Keratinocyte (primary cell): Measurements from ENCODE around the gene TMEM271. TPM values are rescaled to one million over a fixed set of nuclear protein-coding genes. Genes with fewer than 3 reads are reported as not detected.

Experiments used
- DNase-seq: peaks from one replicate; pipeline ENCODE4 v3.0.0-alpha.2; 2011; ENCODE audit warnings: low read depth, missing footprints, low spot score
- FAIRE-seq: peaks from 2 replicates; lab custom pipeline; 2011; peaks lifted over from hg19 to GRCh38; lab: Jason Lieb, UNC
- H2AFZ ChIP-seq: 2 replicates; pipeline ENCODE4 v1.6.0; 2012; ENCODE audit warnings: low read length, control low read depth, inconsistent platforms; ENCODE audit not compliant: control insufficient read depth
- H3K27ac ChIP-seq: 2 replicates; pipeline ENCODE4 v1.5.1; 2011; ENCODE audit warnings: low read length; ENCODE audit not compliant: control insufficient read depth, insufficient read depth
- H3K27me3 ChIP-seq: 3 replicates; pipeline ENCODE4 v1.6.0; 2011; ENCODE audit warnings: low read length; ENCODE audit not compliant: control insufficient read depth, insufficient read depth; ENCODE audit errors: extremely low read depth
- H3K36me3 ChIP-seq, 2 experiments: 2 replicates in 1 of 2; 3 replicates in 1 of 2; pipeline ENCODE4 v1.5.1; 2011; ENCODE audit warnings: low read length in 2 of 2, mild to moderate bottlenecking in 1 of 2; ENCODE audit not compliant: control insufficient read depth in 2 of 2, insufficient read depth in 2 of 2; ENCODE audit errors: extremely low read depth in 1 of 2
- H3K4me1 ChIP-seq: 3 replicates; pipeline ENCODE4 v1.5.1; 2011; ENCODE audit warnings: low read length; ENCODE audit not compliant: control insufficient read depth, insufficient read depth; ENCODE audit errors: extremely low read depth
- H3K4me2 ChIP-seq: 3 replicates; pipeline ENCODE4 v1.6.0; 2011; ENCODE audit warnings: low read depth, low read length; ENCODE audit not compliant: control insufficient read depth, insufficient read depth; ENCODE audit errors: extremely low read depth
- H3K4me3 ChIP-seq, 3 experiments: fragments of 200-600 bp in 1 of 3; sonication (generic) in 1 of 3; 2 replicates in 2 of 3; 3 replicates in 1 of 3; pipeline ENCODE4 v1.5.1; 2011 to 2016; ENCODE audit warnings: low read length in 3 of 3, mild to moderate bottlenecking in 3 of 3, control low read depth in 2 of 3, inconsistent platforms in 1 of 3, low read depth in 1 of 3, mixed read lengths in 1 of 3, mixed run types in 1 of 3, moderate library complexity in 1 of 3; ENCODE audit not compliant: control insufficient read depth in 2 of 3, insufficient read depth in 2 of 3; ENCODE audit errors: extremely low read depth in 1 of 3
- H3K79me2 ChIP-seq: 2 replicates; pipeline ENCODE4 v1.6.0; 2012; ENCODE audit warnings: low read length; ENCODE audit not compliant: control insufficient read depth, insufficient read depth
- H3K9ac ChIP-seq: 3 replicates; pipeline ENCODE4 v1.6.0; 2011; ENCODE audit warnings: low read length; ENCODE audit not compliant: control insufficient read depth, insufficient read depth; ENCODE audit errors: extremely low read depth
- H3K9me1 ChIP-seq: 3 replicates; pipeline ENCODE4 v1.6.0; 2011; ENCODE audit warnings: low read length; ENCODE audit not compliant: control insufficient read depth, insufficient read depth; ENCODE audit errors: extremely low read depth
- H3K9me3 ChIP-seq: 2 replicates; pipeline ENCODE4 v1.5.1; 2012; ENCODE audit warnings: low read depth, low read length; ENCODE audit not compliant: control insufficient read depth
- H4K20me1 ChIP-seq: 3 replicates; pipeline ENCODE4 v1.6.0; 2011; ENCODE audit warnings: low read length; ENCODE audit not compliant: control insufficient read depth, insufficient read depth; ENCODE audit errors: extremely low read depth
- EZH2 ChIP-seq: IDR thresholded peaks from one replicate; pipeline ENCODE4 v1.6.1; 2012; ENCODE audit warnings: inconsistent platforms, mild to moderate bottlenecking, low read length, moderate library complexity
- dilution Hi-C: fragments of 300-500 bp; cut with MboI; formaldehyde crosslinking; loops from one replicate; pipeline ENCODE4 v1.7.0; 2020; ENCODE audit warnings: low sequenced_read_pairs; ENCODE audit not compliant: extremely low pct_ligation_motif_present
- polyA plus RNA-seq, 5 experiments: library from polyadenylated mRNA; depleted of rRNA in 3 of 5; stranded (reverse) in 3 of 5; stranded (forward) in 1 of 5; unstranded in 1 of 5; fragments of >200 nt; gene quantifications; 1 replicate in 1 of 5; 2 replicates in 3 of 5; 3 replicates in 1 of 5; pipeline versions ENCODE4 v1.2.1 to v1.2.3, GENCODE V29; 2011 to 2012; ENCODE audit warnings: missing spikeins in 2 of 5, low read depth in 1 of 5, low replicate concordance in 1 of 5
- TF ChIP-seq, protein P1 (sequence below), 3 experiments: IDR thresholded peaks in 1 of 3; conservative IDR thresholded peaks in 1 of 3; optimal IDR thresholded peaks in 1 of 3; 2 replicates in 2 of 3; 3 replicates in 1 of 3; pipeline versions ENCODE3 to v1.5.1; 2011; ENCODE audit warnings: low read length in 3 of 3, mild to moderate bottlenecking in 3 of 3, moderate library complexity in 2 of 3, control low read depth in 1 of 3, inconsistent platforms in 1 of 3; ENCODE audit not compliant: insufficient read depth in 2 of 3; ENCODE audit errors: extremely low read depth in 1 of 3

TMEM271 gene
- polyA plus RNA-seq, 1 donor (not counting 4 experiments of a cell fraction or from before 2014, with no cell fraction given), result not detected

DNA sequence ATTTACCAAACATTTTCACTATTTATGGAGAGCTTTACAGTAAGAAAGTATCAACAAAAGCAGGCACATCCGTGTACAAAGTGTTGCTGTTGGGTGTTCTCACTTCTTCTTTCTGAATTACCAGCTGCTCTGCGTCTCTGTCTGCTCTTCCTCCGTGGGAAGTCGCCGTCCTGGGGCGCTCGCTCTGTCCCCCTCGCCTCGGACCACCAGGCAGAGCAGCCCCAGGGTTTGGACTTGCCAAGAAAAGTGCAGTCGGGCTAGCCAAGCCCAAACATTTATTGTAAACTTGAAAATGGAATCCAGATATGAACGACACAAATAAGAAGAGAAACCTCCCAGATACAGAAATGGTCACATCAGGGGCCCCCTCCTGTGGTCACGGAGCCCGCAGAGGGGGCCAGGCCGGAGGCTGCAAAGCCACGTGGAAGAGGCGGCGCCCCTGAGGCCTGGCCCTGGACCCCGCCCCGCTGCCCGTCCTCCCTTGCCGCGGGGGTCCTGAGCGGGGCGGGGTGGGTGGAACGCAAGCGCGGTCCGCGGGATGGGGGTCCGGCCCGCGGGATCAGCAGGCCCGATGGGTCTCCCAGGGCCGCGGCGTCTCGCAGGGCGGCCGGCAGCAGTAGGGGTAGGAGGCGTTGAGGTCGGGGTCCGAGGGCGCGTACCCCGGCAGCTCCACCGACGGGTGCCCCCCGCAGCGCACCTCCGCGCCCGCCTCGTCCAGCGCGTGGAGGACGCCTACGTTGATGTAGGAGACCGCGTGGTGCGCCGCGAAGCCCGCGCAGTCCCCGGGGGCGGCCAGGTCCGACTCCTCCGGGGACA is 1.5 kb downstream of the TMEM271 start:
- dilution Hi-C loops, result no loop called here

DNA sequence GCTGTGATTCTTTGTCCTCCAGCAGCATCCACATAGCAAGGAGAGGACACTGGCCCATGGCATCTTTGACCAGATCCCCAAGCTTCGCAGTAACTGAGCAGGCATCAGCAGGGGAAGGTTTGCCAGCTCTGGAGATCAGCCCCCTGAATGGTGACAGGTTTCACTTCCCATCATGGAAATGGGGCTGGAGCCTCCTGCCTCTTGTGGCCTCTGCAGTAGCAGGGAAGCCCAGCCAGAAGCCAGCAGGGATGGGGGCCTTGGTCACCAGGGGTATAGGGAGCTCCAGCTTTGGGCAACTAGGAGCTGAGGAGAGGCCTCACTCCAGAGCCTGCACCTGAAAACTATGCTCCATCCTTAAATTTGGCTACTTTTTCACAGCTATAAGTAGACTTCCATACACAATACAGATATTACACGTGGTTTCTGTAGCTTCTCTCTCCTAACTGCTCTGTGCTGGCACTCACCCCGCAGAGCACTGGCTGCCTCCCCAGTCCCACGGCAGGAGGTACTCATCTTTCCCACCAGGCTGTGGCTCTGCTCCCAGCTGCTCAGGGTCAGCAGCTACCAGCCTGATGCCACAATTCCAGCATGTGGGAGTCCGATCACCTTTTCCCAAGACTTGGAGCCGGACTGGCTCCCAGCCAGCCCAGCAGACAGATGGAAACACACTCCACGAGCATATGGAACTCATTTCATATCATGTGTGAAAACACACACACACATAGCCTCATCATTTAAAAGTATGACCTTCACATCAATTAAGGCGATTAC is 2.8 kb downstream of the TMEM271 start:
- DNase-seq, result no peak
- Histone ChIP-seq H3K4me3 (no peak overlapping the region), H3K9me1 (no peaks in the 10 kb centered on the region), H2AFZ (no peak overlapping the region), H3K4me1 (peaks cover 10% of the 10 kb centered on the region), H3K79me2 (no peaks in the 10 kb centered on the region), H3K9ac (no peak overlapping the region), H3K4me2 (no peak overlapping the region), H3K27ac (no peak overlapping the region), H3K9me3 (no peaks in the 10 kb centered on the region), H3K27me3 (peaks cover 64% of the 10 kb centered on the region), H4K20me1 (peaks cover 7% of the 10 kb centered on the region), H3K36me3 (no peaks in the 10 kb centered on the region)
- dilution Hi-C loops, result no loop called here
- TF ChIP-seq EZH2, result no peak
- TF ChIP-seq, protein P1, sequence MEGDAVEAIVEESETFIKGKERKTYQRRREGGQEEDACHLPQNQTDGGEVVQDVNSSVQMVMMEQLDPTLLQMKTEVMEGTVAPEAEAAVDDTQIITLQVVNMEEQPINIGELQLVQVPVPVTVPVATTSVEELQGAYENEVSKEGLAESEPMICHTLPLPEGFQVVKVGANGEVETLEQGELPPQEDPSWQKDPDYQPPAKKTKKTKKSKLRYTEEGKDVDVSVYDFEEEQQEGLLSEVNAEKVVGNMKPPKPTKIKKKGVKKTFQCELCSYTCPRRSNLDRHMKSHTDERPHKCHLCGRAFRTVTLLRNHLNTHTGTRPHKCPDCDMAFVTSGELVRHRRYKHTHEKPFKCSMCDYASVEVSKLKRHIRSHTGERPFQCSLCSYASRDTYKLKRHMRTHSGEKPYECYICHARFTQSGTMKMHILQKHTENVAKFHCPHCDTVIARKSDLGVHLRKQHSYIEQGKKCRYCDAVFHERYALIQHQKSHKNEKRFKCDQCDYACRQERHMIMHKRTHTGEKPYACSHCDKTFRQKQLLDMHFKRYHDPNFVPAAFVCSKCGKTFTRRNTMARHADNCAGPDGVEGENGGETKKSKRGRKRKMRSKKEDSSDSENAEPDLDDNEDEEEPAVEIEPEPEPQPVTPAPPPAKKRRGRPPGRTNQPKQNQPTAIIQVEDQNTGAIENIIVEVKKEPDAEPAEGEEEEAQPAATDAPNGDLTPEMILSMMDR (optimal IDR thresholded peaks at IDR 0.05 in 1 of 3, IDR thresholded peaks at IDR 0.05 in 1 of 3, conservative IDR thresholded peaks at IDR 0.05 in 1 of 3; ENCODE audit: extremely low read depth in 1 of 3, insufficient read depth in 2 of 3, low read length in 3 of 3), result no peak
- FAIRE-seq, result no peak

More for the DNA sequence above, 1.5 kb downstream of the TMEM271 start:
- no peak overlapping the region for H3K27ac ChIP-seq
- no peak overlapping the region for H2AFZ ChIP-seq
- H4K20me1 ChIP-seq, result peaks cover 7% of the 10 kb centered on the region
- H3K27me3 ChIP-seq, result peaks cover 76% of the 10 kb centered on the region
- no peak for DNase-seq
- H3K36me3 ChIP-seq, result no peaks in the 10 kb centered on the region
- no peaks in the 10 kb centered on the region for H3K9me1 ChIP-seq
- FAIRE-seq, result no peak
- peaks cover 10% of the 10 kb centered on the region for H3K4me1 ChIP-seq
- TF ChIP-seq EZH2, result peak; percentile 94
- TF ChIP-seq, protein P1 (optimal IDR thresholded peaks at IDR 0.05 in 1 of 3, IDR thresholded peaks at IDR 0.05 in 1 of 3, conservative IDR thresholded peaks at IDR 0.05 in 1 of 3; ENCODE audit: extremely low read depth in 1 of 3, insufficient read depth in 2 of 3, low read length in 3 of 3), result no peak
- H3K4me2 ChIP-seq, result no peak overlapping the region
- no peaks in the 10 kb centered on the region for H3K79me2 ChIP-seq
- H3K9ac ChIP-seq, result no peak overlapping the region
- H3K4me3 ChIP-seq, result no peak overlapping the region
- no peaks in the 10 kb centered on the region for H3K9me3 ChIP-seq
